ENCODE results near the gene COX7A2L. TPM values are rescaled to one million over a fixed set of nuclear protein-coding genes. Genes with fewer than 3 reads are reported as not detected.
"Not testable (repeated sequence)": the region's sequence is repeated elsewhere in the genome, so short reads cannot be mapped to it uniquely, and the experiment has no call there.

The COX7A2L gene, protein sequence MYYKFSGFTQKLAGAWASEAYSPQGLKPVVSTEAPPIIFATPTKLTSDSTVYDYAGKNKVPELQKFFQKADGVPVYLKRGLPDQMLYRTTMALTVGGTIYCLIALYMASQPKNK
- 306 and 322 TPM in 2 replicates for total RNA-seq (2014; rRNA removed; shearing (Covaris generic))

GRCh38 chr2:42360890-42361727 is at the start of gene COX7A2L:
Gene COX7A2L, minus strand, starts transcription at chr2:42361217. Its CDS starts 56 bp downstream, at chr2:42361161.
- no peaks in the 10 kb centered on the region for H3K27me3 ChIP-seq
- peak within 1 kb of the TSS; percentile 97 for H3K27ac ChIP-seq
- peak; percentile 99 for DNase-seq
- peaks cover 13% of the 10 kb centered on the region for H3K4me1 ChIP-seq
- no peaks in the 10 kb centered on the region for H3K36me3 ChIP-seq
- H3K9me3 ChIP-seq (replicated peaks), result no peaks in the 10 kb centered on the region
- peak within 1 kb of the TSS; percentile 87 for H3K4me3 ChIP-seq

DNA sequence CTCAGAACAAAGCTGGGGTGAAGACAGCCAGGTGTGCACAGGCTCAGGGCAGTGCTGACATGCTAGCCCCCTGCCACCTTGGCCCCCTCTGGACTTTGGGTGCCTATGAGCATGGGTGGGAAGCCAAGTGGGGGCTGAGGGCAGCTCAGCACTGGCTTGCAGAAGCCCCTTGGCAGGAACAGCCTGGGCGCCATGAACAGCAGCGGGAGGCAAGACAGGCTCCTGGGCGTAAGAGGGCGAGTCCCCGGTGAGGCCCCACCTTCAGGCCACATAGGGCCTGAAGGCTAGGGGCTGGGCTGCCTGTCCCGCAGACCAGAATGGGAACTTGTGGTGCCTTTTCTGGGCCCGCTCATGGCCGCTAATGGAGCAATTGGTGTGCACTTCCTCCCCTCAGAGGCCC is 47.0 kb upstream of the COX7A2L start:
- Histone ChIP-seq H3K4me3 (no peak overlapping the region), H3K27me3 (no peaks in the 10 kb centered on the region), H3K9me3 (replicated peaks) (no peaks in the 10 kb centered on the region), H3K27ac (no peak overlapping the region), H3K36me3 (no peaks in the 10 kb centered on the region), H3K4me1 (no peaks in the 10 kb centered on the region)
- no peak for DNase-seq

- no peak for DNase-seq
- H3K27me3 ChIP-seq, result no peaks in the 10 kb centered on the region
Observed at GRCh38 chr2:42407476-42407875, 46.5 kb upstream of the COX7A2L start.

DNA sequence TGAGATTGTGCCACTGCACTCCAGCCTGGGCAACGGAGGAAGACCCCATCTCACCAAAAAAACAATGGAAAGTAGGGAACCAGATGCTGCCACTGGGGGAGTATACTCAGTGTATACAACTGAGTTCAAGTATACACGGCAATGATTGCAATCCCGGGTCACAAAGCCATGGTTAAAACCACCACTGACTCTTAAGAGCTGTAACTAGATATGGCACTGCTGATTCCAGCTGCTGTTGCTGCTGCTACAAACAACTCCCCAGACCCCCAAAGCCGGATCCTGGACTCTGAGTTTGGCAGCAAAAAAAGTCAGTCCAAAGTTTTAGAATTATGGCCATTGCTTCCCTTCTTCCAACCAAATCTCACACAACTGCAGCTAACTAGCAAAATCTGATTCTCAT is 43.7 kb upstream of the COX7A2L start:
- Histone ChIP-seq H3K27me3 (no peaks in the 10 kb centered on the region; the same call in 1 of the 2 replicates), H3K27ac (no peak overlapping the region), H3K36me3 (no peaks in the 10 kb centered on the region), H3K4me1 (no peaks in the 10 kb centered on the region), H3K4me3 (no peak overlapping the region), H3K9me3 (replicated peaks) (no peaks in the 10 kb centered on the region)
- DNase-seq, result peak; percentile 56 to 76

More at GRCh38 chr2:42407476-42407875, 46.5 kb upstream of the COX7A2L start:
- no peak overlapping the region for H3K27ac ChIP-seq
- no peak overlapping the region for H3K4me3 ChIP-seq
- H3K36me3 ChIP-seq, result no peaks in the 10 kb centered on the region
- no peaks in the 10 kb centered on the region for H3K9me3 ChIP-seq (replicated peaks)
- no peaks in the 10 kb centered on the region for H3K4me1 ChIP-seq

DNA sequence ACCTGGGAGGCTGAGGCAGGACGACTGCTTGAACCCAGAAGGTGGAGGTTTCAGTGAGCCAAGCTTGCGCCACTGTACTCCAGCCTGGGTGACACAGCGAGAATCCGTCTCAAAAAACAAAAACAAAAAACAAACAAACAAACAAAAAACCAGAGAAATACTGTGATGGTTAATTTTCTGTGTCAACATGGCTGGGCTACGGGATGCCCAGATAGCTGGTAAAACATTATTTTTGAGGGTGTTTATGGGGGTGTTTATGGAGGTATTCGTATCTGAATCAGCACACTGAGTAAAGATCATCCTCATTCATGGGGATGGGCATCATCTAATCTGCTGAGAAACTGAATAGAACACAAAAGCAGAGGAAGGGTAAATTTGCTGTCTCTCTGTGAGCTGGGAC is 40.8 kb upstream of the COX7A2L start:
- Histone ChIP-seq H3K4me3 (no peak overlapping the region), H3K27me3 (no peaks in the 10 kb centered on the region; the same call in 1 of the 2 replicates), H3K9me3 (replicated peaks) (no peaks in the 10 kb centered on the region), H3K4me1 (no peaks in the 10 kb centered on the region), H3K27ac (no peak overlapping the region), H3K36me3 (no peaks in the 10 kb centered on the region)
- DNase-seq, result no peak

DNA sequence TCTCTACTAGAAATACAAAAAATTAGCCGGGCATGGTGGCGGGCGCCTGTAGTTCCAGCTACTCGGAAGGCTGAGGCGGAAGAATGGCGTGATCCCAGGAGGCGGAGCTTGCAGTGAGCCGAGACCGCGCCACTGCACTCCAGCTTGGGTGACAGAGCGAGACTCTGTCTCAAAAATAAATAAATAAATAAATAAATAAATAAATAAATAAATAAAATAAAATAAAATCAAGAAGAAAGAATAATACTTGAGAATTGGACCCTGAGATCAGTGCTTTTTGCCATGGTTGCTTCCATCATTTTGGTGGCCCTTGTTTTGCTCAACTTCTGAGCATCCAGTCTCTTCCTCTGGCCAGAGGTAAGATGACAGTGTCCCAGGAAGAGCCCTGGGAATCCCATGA is 37.0 kb upstream of the COX7A2L start:
- not testable (repeated sequence) for H3K27ac ChIP-seq; H3K4me1 ChIP-seq; H3K9me3 ChIP-seq (replicated peaks); H3K27me3 ChIP-seq; H3K4me3 ChIP-seq; H3K36me3 ChIP-seq; DNase-seq

- not testable (repeated sequence) for DNase-seq; H3K27me3 ChIP-seq; H3K4me1 ChIP-seq; H3K4me3 ChIP-seq; H3K36me3 ChIP-seq; H3K9me3 ChIP-seq (replicated peaks); H3K27ac ChIP-seq
Observed at GRCh38 chr2:42393320-42393719, 32.3 kb upstream of the COX7A2L start.

DNA sequence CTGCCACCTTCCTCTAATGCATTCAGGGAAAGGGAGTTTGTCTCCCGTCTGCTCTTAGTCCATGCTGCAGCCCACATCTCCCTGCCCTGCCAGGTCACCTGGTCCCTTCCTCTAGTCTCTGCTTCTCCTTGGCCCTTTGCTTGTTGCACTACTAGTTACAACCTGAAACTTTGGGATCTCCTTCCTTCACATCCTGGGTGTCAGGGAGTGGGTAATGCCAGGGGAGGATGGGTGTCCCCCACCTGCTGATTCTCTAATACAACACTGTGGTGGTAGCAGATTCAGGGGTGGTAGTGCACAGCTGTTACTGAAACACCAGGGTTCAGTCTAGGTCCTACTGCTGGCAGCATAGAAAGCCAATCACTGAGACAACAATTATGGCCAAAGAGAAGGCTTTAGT is 31.2 kb upstream of the COX7A2L start:
- Histone ChIP-seq H3K27me3 (no peaks in the 10 kb centered on the region), H3K27ac (no peak overlapping the region), H3K9me3 (replicated peaks) (no peaks in the 10 kb centered on the region), H3K4me1 (no peaks in the 10 kb centered on the region), H3K36me3 (no peaks in the 10 kb centered on the region), H3K4me3 (no peak overlapping the region)
- no peak for DNase-seq

DNA sequence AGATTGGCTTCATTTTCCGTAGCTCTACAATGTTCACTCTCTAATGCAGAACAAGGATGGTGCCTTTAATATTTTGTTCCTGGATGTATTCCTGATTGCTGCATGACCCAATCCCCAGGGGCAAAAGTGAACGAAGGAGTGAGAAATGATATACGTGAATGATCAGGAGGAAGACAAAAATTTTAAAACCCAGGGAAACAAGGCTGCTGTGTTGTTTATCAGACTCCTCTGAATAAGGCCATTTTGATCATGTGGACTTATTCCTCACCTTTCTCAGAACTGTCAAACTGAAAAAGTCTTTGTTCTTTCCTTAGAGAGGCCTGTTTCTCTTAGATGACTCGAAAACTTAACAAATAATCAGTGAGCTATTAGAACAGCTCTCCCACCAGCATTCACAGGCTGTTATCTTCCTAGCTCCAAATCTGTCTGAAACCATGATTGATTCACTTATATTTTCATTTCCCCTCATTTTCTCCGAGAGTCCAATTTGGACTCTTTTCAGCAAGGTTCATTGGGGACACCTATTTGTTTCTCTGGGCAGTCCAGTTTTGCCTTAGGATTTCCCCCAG is 29.5 kb upstream of the COX7A2L start:
- Histone ChIP-seq H3K4me3 (no peak overlapping the region), H3K4me1 (no peaks in the 10 kb centered on the region), H3K9me3 (replicated peaks) (no peaks in the 10 kb centered on the region), H3K27me3 (no peaks in the 10 kb centered on the region), H3K27ac (no peak overlapping the region), H3K36me3 (no peaks in the 10 kb centered on the region)
- DNase-seq, result no peak

- Histone ChIP-seq H3K4me3 (no peak overlapping the region), H3K9me3 (replicated peaks) (no peaks in the 10 kb centered on the region), H3K4me1 (peaks cover 19% of the 10 kb centered on the region; the same call in 1 of the 2 replicates), H3K27ac (no peak overlapping the region), H3K36me3 (no peaks in the 10 kb centered on the region), H3K27me3 (no peaks in the 10 kb centered on the region)
- DNase-seq, result no peak
Observed at GRCh38 chr2:42386682-42387081, 25.7 kb upstream of the COX7A2L start.

DNA sequence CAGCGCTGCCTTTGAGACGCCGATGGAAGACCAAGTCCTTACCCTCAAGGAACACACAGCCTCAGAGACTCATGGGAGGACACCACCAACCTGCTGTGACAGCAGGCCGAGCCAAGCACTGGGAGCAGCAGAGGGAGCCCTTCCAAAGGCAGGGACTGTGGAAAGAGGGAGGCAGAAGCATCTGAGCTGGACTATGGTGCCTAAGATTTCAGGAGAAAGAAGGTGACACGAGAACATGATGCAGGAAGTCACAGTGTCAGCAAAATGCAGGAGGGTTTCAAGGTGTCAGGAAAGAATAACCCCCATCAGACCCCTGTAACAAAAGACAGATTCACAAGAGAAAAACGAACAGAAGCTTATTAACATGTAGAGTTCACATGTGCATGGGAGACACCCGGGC is 24.2 kb upstream of the COX7A2L start:
- no peaks in the 10 kb centered on the region for H3K27me3 ChIP-seq
- H3K9me3 ChIP-seq (replicated peaks), result no peaks in the 10 kb centered on the region
- peaks cover 19% of the 10 kb centered on the region; the same call in 1 of the 2 replicates for H3K4me1 ChIP-seq
- H3K27ac ChIP-seq, result no peak overlapping the region
- H3K4me3 ChIP-seq, result no peak overlapping the region
- DNase-seq, result peak in 1 of 2 experiments; percentile 41
- H3K36me3 ChIP-seq, result no peaks in the 10 kb centered on the region

- no peak overlapping the region for H3K4me3 ChIP-seq
- peak; percentile 61 to 74 for DNase-seq
- no peaks in the 10 kb centered on the region for H3K9me3 ChIP-seq (replicated peaks)
- no peaks in the 10 kb centered on the region for H3K36me3 ChIP-seq
- no peaks in the 10 kb centered on the region for H3K27me3 ChIP-seq
- peak overlapping the region; percentile 41; the same call in 1 of the 2 replicates for H3K27ac ChIP-seq
- H3K4me1 ChIP-seq, result peaks cover 19% of the 10 kb centered on the region; the same call in 1 of the 2 replicates
Observed at GRCh38 chr2:42383855-42384530, 23.0 kb upstream of the COX7A2L start.

DNA sequence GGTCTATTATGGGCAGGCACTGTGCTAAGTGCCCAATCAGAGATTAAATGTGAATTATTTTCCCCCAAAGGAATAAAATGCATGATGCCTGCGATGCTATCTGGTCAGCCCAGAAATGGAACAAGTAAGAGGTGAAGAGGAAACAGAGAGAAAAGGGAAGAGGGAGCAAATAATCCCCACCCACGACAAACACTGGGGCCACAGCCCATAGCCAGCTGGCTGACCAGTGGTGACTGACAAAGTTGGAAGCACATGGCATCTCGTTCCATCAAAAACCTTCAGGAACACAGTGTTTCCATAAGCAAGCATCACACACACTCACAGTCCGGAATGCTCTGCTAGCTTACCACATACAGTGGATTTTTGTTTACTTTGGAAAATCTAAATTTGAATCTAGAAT is 21.1 kb upstream of the COX7A2L start:
- H3K36me3 ChIP-seq, result no peaks in the 10 kb centered on the region
- no peak overlapping the region for H3K4me3 ChIP-seq
- H3K27ac ChIP-seq, result no peak overlapping the region
- H3K27me3 ChIP-seq, result no peaks in the 10 kb centered on the region
- H3K9me3 ChIP-seq (replicated peaks), result no peaks in the 10 kb centered on the region
- H3K4me1 ChIP-seq, result peaks cover 19% of the 10 kb centered on the region; the same call in 1 of the 2 replicates
- no peak for DNase-seq

GRCh38 chr2:42380026-42380425 is 19.0 kb upstream of the COX7A2L start:
- DNase-seq; H3K9me3 ChIP-seq (replicated peaks); H3K27me3 ChIP-seq; H3K36me3 ChIP-seq; H3K4me3 ChIP-seq; H3K27ac ChIP-seq: not testable (repeated sequence)
- H3K4me1 ChIP-seq, result peaks cover 19% of the 10 kb centered on the region; the same call in 1 of the 2 replicates

DNA sequence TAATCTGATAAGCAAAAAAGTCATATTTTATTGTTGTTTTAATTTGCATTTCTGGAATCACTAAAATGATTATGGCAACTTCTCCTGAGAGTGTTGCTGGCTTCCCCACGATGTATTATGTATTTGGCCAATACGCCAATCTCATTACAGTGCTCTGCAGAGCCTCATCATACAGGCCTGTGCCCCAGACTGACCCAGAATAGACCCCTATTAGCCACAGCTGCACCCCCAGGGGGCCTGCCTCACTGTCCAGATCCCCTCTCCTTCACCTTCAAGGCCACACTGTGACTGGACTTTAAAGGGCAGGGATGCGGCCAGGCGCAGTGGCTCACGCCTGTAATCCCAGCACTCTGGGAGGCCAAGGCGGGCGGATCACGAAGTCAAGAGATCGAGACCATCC is 17.4 kb upstream of the COX7A2L start:
- Histone ChIP-seq H3K4me3 (no peak overlapping the region), H3K4me1 (peaks cover 5% of the 10 kb centered on the region; the same call in 1 of the 2 replicates), H3K27ac (no peak overlapping the region), H3K36me3 (no peaks in the 10 kb centered on the region), H3K9me3 (replicated peaks) (no peaks in the 10 kb centered on the region), H3K27me3 (no peaks in the 10 kb centered on the region)
- DNase-seq, result no peak
